ENCODE data around the gene CCDC187. TPM values are rescaled to one million over a fixed set of nuclear protein-coding genes. Genes with fewer than 3 reads are reported as not detected.

The CCDC187 gene
- total RNA-seq, 4 donors from 2014 or later, result 0.27 to 5.1 (median 2.2) TPM

DNA sequence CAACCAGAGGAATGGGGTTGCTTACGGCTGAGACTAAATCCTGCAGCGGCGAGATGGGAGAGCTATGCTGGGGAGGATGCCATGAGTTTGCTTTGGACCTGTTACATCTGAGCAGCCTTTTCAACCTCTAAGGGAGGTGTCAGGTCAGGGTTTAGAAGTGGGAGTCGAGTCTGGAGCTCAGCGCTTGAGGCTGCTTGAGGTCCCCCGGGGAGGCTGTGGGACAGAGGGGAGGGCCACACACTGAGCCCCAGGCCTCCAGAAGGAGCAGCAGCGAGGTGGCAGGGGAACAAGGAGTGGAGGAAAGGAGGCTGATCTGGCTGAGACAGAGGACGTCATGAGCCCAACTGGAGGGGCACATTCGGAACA, 56.4 kb downstream of the CCDC187 start:
- H3K27me3 ChIP-seq, result no peaks in the 10 kb centered on the region
- H3K36me3 ChIP-seq, result no peaks in the 10 kb centered on the region
- intact Hi-C loops (cut with DNase I; ENCODE audit: low total_unique reads), result no loop called here
- no peak overlapping the region for H3K27ac ChIP-seq
- DNase-seq, result no peak
- H3K4me1 ChIP-seq, result peaks cover 6 to 11% of the 10 kb centered on the region in 2 donors
- H3K9me3 ChIP-seq, result no peaks in the 10 kb centered on the region
- H3K4me3 ChIP-seq, result no peak overlapping the region
- TF ChIP-seq, protein P1, sequence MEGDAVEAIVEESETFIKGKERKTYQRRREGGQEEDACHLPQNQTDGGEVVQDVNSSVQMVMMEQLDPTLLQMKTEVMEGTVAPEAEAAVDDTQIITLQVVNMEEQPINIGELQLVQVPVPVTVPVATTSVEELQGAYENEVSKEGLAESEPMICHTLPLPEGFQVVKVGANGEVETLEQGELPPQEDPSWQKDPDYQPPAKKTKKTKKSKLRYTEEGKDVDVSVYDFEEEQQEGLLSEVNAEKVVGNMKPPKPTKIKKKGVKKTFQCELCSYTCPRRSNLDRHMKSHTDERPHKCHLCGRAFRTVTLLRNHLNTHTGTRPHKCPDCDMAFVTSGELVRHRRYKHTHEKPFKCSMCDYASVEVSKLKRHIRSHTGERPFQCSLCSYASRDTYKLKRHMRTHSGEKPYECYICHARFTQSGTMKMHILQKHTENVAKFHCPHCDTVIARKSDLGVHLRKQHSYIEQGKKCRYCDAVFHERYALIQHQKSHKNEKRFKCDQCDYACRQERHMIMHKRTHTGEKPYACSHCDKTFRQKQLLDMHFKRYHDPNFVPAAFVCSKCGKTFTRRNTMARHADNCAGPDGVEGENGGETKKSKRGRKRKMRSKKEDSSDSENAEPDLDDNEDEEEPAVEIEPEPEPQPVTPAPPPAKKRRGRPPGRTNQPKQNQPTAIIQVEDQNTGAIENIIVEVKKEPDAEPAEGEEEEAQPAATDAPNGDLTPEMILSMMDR (IDR thresholded peaks at IDR 0.05), result no peak
- no peak for TF ChIP-seq POLR2A (IDR thresholded peaks at IDR 0.05)

DNA sequence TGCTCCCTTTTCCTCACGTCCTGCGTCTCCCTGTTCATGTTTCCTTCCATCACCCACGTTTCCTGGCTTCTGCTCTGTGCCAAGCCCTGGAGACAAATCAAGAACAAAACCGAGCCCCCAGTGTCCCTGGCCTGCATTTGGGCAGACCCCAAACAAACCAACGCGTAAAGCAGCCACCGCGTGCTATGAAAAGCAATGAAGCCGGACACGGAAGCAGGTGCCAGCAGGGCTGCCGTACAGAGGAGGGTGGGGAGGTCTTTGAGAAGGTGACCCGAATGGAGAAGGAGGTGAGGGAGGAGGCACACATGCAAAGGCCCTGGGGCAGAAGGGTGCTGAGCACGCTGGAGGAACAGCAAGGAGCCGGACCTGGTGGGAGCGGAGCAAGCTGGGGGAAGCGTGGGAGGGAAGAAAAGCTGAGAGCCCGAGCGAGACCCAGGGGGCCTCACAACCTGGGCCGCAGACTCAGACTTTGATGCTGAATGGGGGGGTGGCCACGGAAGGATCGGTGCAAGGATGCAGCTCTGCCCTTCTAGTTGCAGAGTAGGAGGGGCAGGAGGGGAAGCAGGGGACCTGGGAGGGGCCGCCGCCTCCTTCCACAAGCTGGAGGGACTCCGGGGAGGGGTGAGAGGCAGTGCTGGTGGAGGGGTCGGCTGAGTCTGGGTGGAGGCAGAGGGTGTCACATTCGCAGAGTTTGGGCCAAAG, 56.9 kb downstream of the CCDC187 start:
- H3K4me1 ChIP-seq, result peaks cover 6 to 11% of the 10 kb centered on the region in 2 donors
- TF ChIP-seq, protein P1 (IDR thresholded peaks at IDR 0.05), result no peak
- TF ChIP-seq POLR2A (IDR thresholded peaks at IDR 0.05), result no peak
- no peak overlapping the region for H3K4me3 ChIP-seq
- no peaks in the 10 kb centered on the region for H3K9me3 ChIP-seq
- H3K27ac ChIP-seq, result no peak overlapping the region
- intact Hi-C loops (cut with DNase I; ENCODE audit: low total_unique reads), result no loop called here
- DNase-seq, result no peak
- no peaks in the 10 kb centered on the region for H3K36me3 ChIP-seq
- H3K27me3 ChIP-seq, result no peaks in the 10 kb centered on the region

DNA sequence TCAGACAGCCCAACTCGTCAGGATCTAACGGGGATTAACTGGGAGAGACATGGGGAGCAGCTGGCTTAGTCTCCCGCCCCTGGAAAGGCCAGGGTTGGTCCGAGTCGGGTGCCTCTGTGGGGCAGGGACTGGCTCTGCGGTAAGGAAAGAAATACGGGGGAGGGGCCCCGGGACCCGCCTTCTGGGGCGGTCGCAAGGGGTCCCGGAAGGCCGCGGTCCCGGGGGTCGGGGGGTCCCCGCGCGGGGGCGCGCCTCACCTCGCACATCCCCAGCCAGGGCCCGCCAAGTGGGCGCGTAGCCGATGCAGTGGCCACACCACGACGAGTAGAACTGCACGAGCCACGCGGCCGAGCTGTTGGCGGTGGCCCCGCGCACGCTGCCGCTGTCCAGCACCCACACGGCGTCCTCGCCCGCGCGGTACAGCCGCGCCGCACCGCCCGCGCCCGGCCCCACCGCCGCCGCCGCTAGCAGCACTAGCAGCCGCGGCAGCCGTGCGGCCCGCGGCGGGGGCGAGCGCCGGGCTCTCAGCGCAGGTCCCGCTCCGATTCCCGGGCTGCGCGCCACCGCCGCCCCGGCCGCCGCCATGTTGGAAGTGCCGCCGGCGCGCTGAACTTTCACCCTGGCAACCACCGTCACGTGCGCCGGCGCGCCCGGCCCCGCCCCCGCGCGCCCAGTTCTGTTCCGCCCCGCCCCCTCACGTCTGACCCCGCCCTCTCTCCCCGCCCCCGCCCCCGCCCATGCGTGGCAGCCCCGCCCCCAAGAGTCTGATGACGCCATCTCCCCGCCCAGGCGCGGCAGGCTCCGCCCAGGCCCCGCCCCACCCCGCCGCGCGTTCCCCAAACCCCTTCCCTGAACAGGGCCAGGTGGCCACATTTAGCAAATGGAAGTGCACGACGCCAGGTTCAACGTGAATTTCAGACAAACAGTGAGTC, 58.4 kb downstream of the CCDC187 start, which contains the start of gene QSOX2:
Gene QSOX2 (minus strand): TSS at position 594 of the 932 bp plus-strand sequence. CDS start 9 bp downstream, at position 585.
- peaks cover 6 to 11% of the 10 kb centered on the region in 2 donors for H3K4me1 ChIP-seq
- TF ChIP-seq POLR2A (IDR thresholded peaks at IDR 0.05), result peak in 1 of 2 donors; percentile 52
- TF ChIP-seq, protein P1 (IDR thresholded peaks at IDR 0.05), result no peak
- H3K36me3 ChIP-seq, result no peaks in the 10 kb centered on the region
- peak; percentile 80 to 83 for DNase-seq
- H3K4me3 ChIP-seq, result peak within 1 kb of the TSS; percentile 60 to 95
- no peaks in the 10 kb centered on the region for H3K9me3 ChIP-seq
- H3K27ac ChIP-seq, result peak within 1 kb of the TSS; percentile 5 to 56
- no peaks in the 10 kb centered on the region for H3K27me3 ChIP-seq
- intact Hi-C loops (cut with DNase I; ENCODE audit: low total_unique reads), result no loop called here

DNA sequence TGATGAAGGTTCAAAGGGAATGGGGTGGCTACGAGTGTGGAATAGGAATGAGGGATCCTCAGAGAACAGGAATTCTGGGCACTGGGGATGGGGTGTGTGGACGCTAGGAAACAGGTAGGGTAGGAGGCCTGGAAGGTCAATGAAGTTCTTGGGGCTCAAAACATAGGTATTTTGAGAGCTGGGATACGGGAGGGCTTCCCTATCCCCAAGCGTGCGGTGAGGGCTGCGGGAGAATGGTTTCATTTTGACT, 59.0 kb downstream of the CCDC187 start:
- H3K27ac ChIP-seq, result peak overlapping the region in 1 of 2 donors; percentile 1
- TF ChIP-seq, protein P1 (IDR thresholded peaks at IDR 0.05), result no peak
- no peak for TF ChIP-seq POLR2A (IDR thresholded peaks at IDR 0.05)
- no peak for DNase-seq
- H3K9me3 ChIP-seq, result no peaks in the 10 kb centered on the region
- peak overlapping the region; percentile 60 to 95 for H3K4me3 ChIP-seq
- H3K4me1 ChIP-seq, result peaks cover 6 to 11% of the 10 kb centered on the region in 2 donors
- intact Hi-C loops (cut with DNase I; ENCODE audit: low total_unique reads), result no loop called here
- H3K36me3 ChIP-seq, result no peaks in the 10 kb centered on the region
- H3K27me3 ChIP-seq, result no peaks in the 10 kb centered on the region

All from uterus (tissue), 4 donors.